ENCODE data around the gene NDC80. TPM values are rescaled to one million over a fixed set of nuclear protein-coding genes. Genes with fewer than 3 reads are reported as not detected.

The NDC80 gene
- total RNA-seq, 6 experiments from 2014 or later: 0.34 to 1.6 (median 0.55) TPM; not detected in 1

- TF ChIP-seq CTCF (IDR thresholded peaks at IDR 0.05) (no peak), POLR2A (IDR thresholded peaks at IDR 0.05) (no peak)
- Histone ChIP-seq H3K9me3 (no peaks in the 10 kb centered on the region), H3K27ac (no peak overlapping the region), H3K4me3 (no peak overlapping the region), H3K36me3 (no peaks in the 10 kb centered on the region), H3K4me1 (no peaks in the 10 kb centered on the region), H3K27me3 (no peaks in the 10 kb centered on the region)
- WGBS (ENCODE audit: insufficient coverage, low coverage, low lambda C conversion rate, missing lambda C conversion rate): 98% methylated on average over 5 of the region's 5 CpGs
- ATAC-seq (no peak), DNase-seq (no peak)
- intact Hi-C loops (cut with DNase I): no loop called here
Observed at GRCh38 chr18:2588666-2589344, 17.4 kb downstream of the NDC80 start.

GRCh38 chr18:2589345-2590068 is 18.1 kb downstream of the NDC80 start:
- 91% methylated on average over 3 of the region's 3 CpGs for WGBS (ENCODE audit: insufficient coverage, low coverage, low lambda C conversion rate, missing lambda C conversion rate)
- DNase-seq (no peak), ATAC-seq (no peak)
- intact Hi-C loops (cut with DNase I): no loop called here
- Histone ChIP-seq H3K9me3 (no peaks in the 10 kb centered on the region), H3K4me3 (no peak overlapping the region), H3K27ac (no peak overlapping the region), H3K4me1 (no peaks in the 10 kb centered on the region), H3K36me3 (no peaks in the 10 kb centered on the region), H3K27me3 (no peaks in the 10 kb centered on the region)
- TF ChIP-seq CTCF (IDR thresholded peaks at IDR 0.05): no peak
- TF ChIP-seq POLR2A (IDR thresholded peaks at IDR 0.05): no peak

- Histone ChIP-seq H3K4me3 (no peak overlapping the region), H3K4me1 (no peaks in the 10 kb centered on the region), H3K27me3 (no peaks in the 10 kb centered on the region), H3K27ac (no peak overlapping the region), H3K9me3 (no peaks in the 10 kb centered on the region), H3K36me3 (no peaks in the 10 kb centered on the region)
- WGBS (ENCODE audit: insufficient coverage, low coverage, low lambda C conversion rate, missing lambda C conversion rate): 100% methylated on average over 2 of the region's 2 CpGs
- TF ChIP-seq CTCF (IDR thresholded peaks at IDR 0.05) (no peak), POLR2A (IDR thresholded peaks at IDR 0.05) (no peak)
- no peak for DNase-seq
- no peak for ATAC-seq
- intact Hi-C loops (cut with DNase I): no loop called here
Observed at GRCh38 chr18:2590303-2590702, 18.9 kb downstream of the NDC80 start.

- WGBS (ENCODE audit: insufficient coverage, low coverage, low lambda C conversion rate, missing lambda C conversion rate): 74% methylated on average over 5 of the region's 5 CpGs
- Histone ChIP-seq H3K4me1 (no peaks in the 10 kb centered on the region), H3K36me3 (no peaks in the 10 kb centered on the region), H3K27ac (no peak overlapping the region), H3K9me3 (no peaks in the 10 kb centered on the region), H3K27me3 (no peaks in the 10 kb centered on the region), H3K4me3 (no peak overlapping the region)
- DNase-seq: no peak
- TF ChIP-seq POLR2A (IDR thresholded peaks at IDR 0.05): no peak
- no peak for TF ChIP-seq CTCF (IDR thresholded peaks at IDR 0.05)
- intact Hi-C loops (cut with DNase I): no loop called here
- no peak for ATAC-seq
Observed at GRCh38 chr18:2597639-2598038, 26.3 kb downstream of the NDC80 start.

Measured in right lobe of liver (tissue), 6 donors.